Neuronal stem cell (in vitro differentiated cells): ENCODE results near the gene DFFA.
"Not testable (repeated sequence)": the region's sequence is repeated elsewhere in the genome, so short reads cannot be mapped to it uniquely, and the experiment has no call there.

Source experiments
- DNase-seq: peaks from one replicate; pipeline ENCODE4 v3.0.0-alpha.2; 2013; ENCODE audit warnings: low spot score
- H2AFZ ChIP-seq: one replicate; pipeline ENCODE4 v1.6.1; 2013; ENCODE audit warnings: mild to moderate bottlenecking, low read length, inconsistent platforms
- H2AK5ac ChIP-seq: 2 replicates; pipeline ENCODE4 v1.6.1; 2013; ENCODE audit warnings: low read depth, mild to moderate bottlenecking, inconsistent platforms, low read length, moderate library complexity, mixed read lengths
- H2BK120ac ChIP-seq: 2 replicates; pipeline ENCODE4 v1.6.1; 2013; ENCODE audit warnings: low read depth, mild to moderate bottlenecking, inconsistent platforms, low read length, moderate library complexity, mixed read lengths
- H2BK12ac ChIP-seq: one replicate; pipeline ENCODE4 v1.6.1; 2013; ENCODE audit warnings: low read length, inconsistent platforms
- H2BK15ac ChIP-seq: 2 replicates; pipeline ENCODE4 v1.6.1; 2013; ENCODE audit warnings: mild to moderate bottlenecking, low read length, inconsistent platforms, mixed read lengths
- H2BK5ac ChIP-seq: one replicate; pipeline ENCODE4 v1.6.1; 2013; ENCODE audit warnings: inconsistent platforms, mild to moderate bottlenecking, low read length, moderate library complexity
- H3K14ac ChIP-seq: one replicate; pipeline ENCODE4 v1.6.1; 2013; ENCODE audit warnings: low read length, inconsistent platforms
- H3K18ac ChIP-seq: 2 replicates; pipeline ENCODE4 v1.6.1; 2013; ENCODE audit warnings: low read length, inconsistent platforms
- H3K23ac ChIP-seq: 2 replicates; pipeline ENCODE4 v1.6.1; 2013; ENCODE audit warnings: low read depth, mild to moderate bottlenecking, mixed read lengths, low read length, inconsistent platforms; ENCODE audit not compliant: poor library complexity
- H3K27ac ChIP-seq: replicated peaks from 3 replicates; pipeline ENCODE4 v1.5.1; 2013; ENCODE audit warnings: low read length, inconsistent platforms
- H3K27me3 ChIP-seq, 3 experiments: 2 replicates each; pipeline ENCODE4 v1.6.1; 2013; ENCODE audit warnings: low read length in 3 of 3, mild to moderate bottlenecking in 2 of 3, inconsistent platforms in 1 of 3, low read depth in 1 of 3, mixed read lengths in 1 of 3, moderate library complexity in 1 of 3; ENCODE audit not compliant: control insufficient read depth in 3 of 3, insufficient read depth in 3 of 3
- H3K36me3 ChIP-seq, 2 donors: replicated peaks in 1 of 2; 2 replicates each; pipeline ENCODE4 v1.6.1; 2013; ENCODE audit warnings: low read length in 2 of 2; ENCODE audit not compliant: control insufficient read depth in 2 of 2, insufficient read depth in 2 of 2
- H3K4ac ChIP-seq: 2 replicates; pipeline ENCODE4 v1.6.1; 2013; ENCODE audit warnings: inconsistent platforms, mild to moderate bottlenecking, low read length, moderate library complexity
- H3K4me1 ChIP-seq, 2 donors: 1 replicate in 1 of 2; 2 replicates in 1 of 2; pipeline ENCODE4 v1.6.1; 2013; ENCODE audit warnings: low read length in 2 of 2, low read depth in 1 of 2; ENCODE audit not compliant: control insufficient read depth in 2 of 2, insufficient read depth in 1 of 2
- H3K4me2 ChIP-seq: one replicate; pipeline ENCODE4 v1.6.1; 2013; ENCODE audit warnings: mild to moderate bottlenecking, low read length, inconsistent platforms; ENCODE audit not compliant: insufficient read depth, poor library complexity, severe bottlenecking
- H3K4me3 ChIP-seq, 2 donors: 2 replicates each; pipeline ENCODE4 v1.5.1; 2013; ENCODE audit warnings: low read length in 2 of 2, mild to moderate bottlenecking in 2 of 2, inconsistent platforms in 1 of 2, moderate library complexity in 1 of 2
- H3K79me1 ChIP-seq: one replicate; pipeline ENCODE4 v1.6.1; 2013; ENCODE audit warnings: low read depth, mild to moderate bottlenecking, inconsistent platforms, low read length, moderate library complexity
- H3K9ac ChIP-seq: one replicate; pipeline ENCODE4 v1.6.1; 2013; ENCODE audit warnings: mild to moderate bottlenecking, low read depth, low read length, inconsistent platforms; ENCODE audit not compliant: poor library complexity
- H3K9me3 ChIP-seq, 2 donors: replicated peaks in 1 of 2; 2 replicates each; pipeline versions ENCODE3 to v1.6.1; 2013; ENCODE audit warnings: low read length in 2 of 2, mild to moderate bottlenecking in 2 of 2, inconsistent platforms in 1 of 2, low read depth in 1 of 2, mixed read lengths in 1 of 2, moderate library complexity in 1 of 2; ENCODE audit not compliant: control insufficient read depth in 2 of 2, insufficient read depth in 1 of 2
- H4K8ac ChIP-seq: one replicate; pipeline ENCODE4 v1.6.1; 2013; ENCODE audit warnings: low read depth, mild to moderate bottlenecking, inconsistent platforms, low read length, moderate library complexity
- H4K91ac ChIP-seq: one replicate; pipeline ENCODE4 v1.6.1; 2013; ENCODE audit warnings: low read length, low read depth, mild to moderate bottlenecking, inconsistent platforms; ENCODE audit not compliant: poor library complexity
- WGBS, 2 donors: extraction: QIAGEN DNeasy Blood & Tissue Kit; methylation state at CpG; one replicate each; pipeline ENCODE4 v1.1.7; 2013; ENCODE audit warnings: missing lambda C conversion rate in 2 of 2, mixed read lengths in 1 of 2; ENCODE audit not compliant: insufficient read length in 2 of 2, insufficient replicate concordance in 1 of 2; ENCODE audit errors: extremely low coverage in 2 of 2; 5-methylcytosine and 5-hydroxymethylcytosine counted together

Gene DFFA

DNA sequence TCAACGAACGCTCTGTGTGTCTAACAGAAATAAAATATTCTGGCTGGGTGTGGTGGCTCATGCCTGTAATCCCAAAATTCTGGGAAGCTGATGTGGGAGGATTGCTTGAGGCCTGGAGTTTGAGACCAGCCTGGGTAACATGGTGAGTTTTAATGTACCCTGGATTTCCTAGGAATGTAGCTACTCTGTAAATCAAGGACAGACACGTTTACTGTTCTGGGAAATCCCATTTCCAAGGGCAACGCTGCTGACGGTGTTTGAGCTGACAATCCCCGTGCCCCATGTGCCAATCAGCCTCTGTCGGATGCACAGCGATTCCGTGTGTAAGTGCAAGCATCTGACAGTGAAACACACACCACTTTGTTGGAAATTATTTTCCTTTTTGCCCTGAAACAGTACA lies 14.5 kb downstream of the DFFA start:
- H3K4me3 ChIP-seq: no peak overlapping the region
- no peak overlapping the region for H3K18ac ChIP-seq
- no peak overlapping the region for H3K23ac ChIP-seq
- H3K36me3 ChIP-seq: peaks cover 19 to 46% of the 10 kb centered on the region in 2 donors
- H3K4ac ChIP-seq: no peak overlapping the region
- H3K27ac ChIP-seq: no peak overlapping the region
- H2BK12ac ChIP-seq: no peak overlapping the region
- no peak overlapping the region for H2AK5ac ChIP-seq
- no peak overlapping the region for H2AFZ ChIP-seq
- no peak overlapping the region for H3K14ac ChIP-seq
- H3K79me1 ChIP-seq: no peaks in the 10 kb centered on the region
- no peak for DNase-seq
- peaks cover 0 to 5% of the 10 kb centered on the region in 2 donors for H3K9me3 ChIP-seq
- H2BK15ac ChIP-seq: no peak overlapping the region
- H3K27me3 ChIP-seq: no peaks in the 10 kb centered on the region
- no CpG with 5 or more reads among the region's 9 CpGs for WGBS, 2 donors
- no peak overlapping the region for H3K9ac ChIP-seq
- no peak overlapping the region for H2BK5ac ChIP-seq
- no peak overlapping the region for H3K4me2 ChIP-seq
- no peak overlapping the region for H4K8ac ChIP-seq
- H4K91ac ChIP-seq: no peak overlapping the region
- H2BK120ac ChIP-seq: no peak overlapping the region
- H3K4me1 ChIP-seq: no peaks in the 10 kb centered on the region

DNA sequence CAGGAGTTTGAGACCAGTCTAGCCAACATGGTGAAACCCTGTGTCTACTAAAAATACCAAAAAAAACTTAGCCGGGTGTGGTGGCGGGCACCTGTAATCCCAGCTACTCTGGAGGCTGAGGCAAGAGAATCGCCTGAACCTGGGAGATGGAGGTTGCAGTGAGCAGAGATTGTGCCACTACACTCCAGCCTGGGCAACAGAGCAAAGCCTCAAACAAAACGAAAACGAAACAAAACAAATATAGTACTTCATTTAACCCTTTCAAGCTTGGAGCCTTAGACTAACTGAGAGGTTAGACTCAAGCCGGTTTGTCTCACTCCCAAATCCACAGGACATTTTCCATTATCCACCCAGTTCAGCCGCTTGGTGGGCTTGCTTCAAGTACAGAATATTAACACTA lies 14.9 kb downstream of the DFFA start:
- not testable (repeated sequence) for H2AK5ac ChIP-seq, DNase-seq, H3K4me2 ChIP-seq, H3K4me3 ChIP-seq, H3K27me3 ChIP-seq, H2BK15ac ChIP-seq, H4K8ac ChIP-seq, H3K18ac ChIP-seq, H4K91ac ChIP-seq, H3K9ac ChIP-seq, H3K9me3 ChIP-seq, H2BK120ac ChIP-seq, H2AFZ ChIP-seq, H3K14ac ChIP-seq, H3K79me1 ChIP-seq, H3K27ac ChIP-seq, H2BK5ac ChIP-seq, H3K4ac ChIP-seq, H3K23ac ChIP-seq, H3K4me1 ChIP-seq, H2BK12ac ChIP-seq
- WGBS, 2 donors: no CpG with 5 or more reads among the region's 7 CpGs
- peaks cover 15 to 41% of the 10 kb centered on the region in 2 donors for H3K36me3 ChIP-seq

DNA sequence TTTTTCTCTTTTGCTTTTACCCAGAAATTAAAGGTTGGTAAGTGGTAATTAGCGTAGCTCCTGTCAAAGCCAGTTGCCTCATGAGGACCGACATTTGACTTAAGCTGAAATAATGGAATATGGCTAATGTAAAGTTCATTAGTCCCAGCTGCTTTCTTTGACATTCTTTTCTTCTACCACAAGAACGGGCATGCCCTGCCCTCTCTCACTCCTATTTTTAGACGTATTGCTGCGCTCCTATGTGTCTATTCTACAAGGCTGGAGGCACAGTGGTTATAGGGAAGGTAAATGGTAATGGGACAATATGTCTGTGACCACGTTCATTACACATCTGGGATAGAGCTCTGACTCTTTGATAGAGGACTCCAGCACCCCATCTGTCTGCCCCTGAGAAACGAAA lies 15.7 kb downstream of the DFFA start:
- Histone ChIP-seq H3K18ac (no peak overlapping the region), H3K14ac (no peak overlapping the region), H3K4me3 (no peak overlapping the region), H3K36me3 (peaks cover 11 to 35% of the 10 kb centered on the region in 2 donors), H2BK120ac (no peak overlapping the region), H3K4me1 (no peaks in the 10 kb centered on the region), H3K27me3 (no peaks in the 10 kb centered on the region), H3K9ac (no peak overlapping the region), H3K27ac (no peak overlapping the region), H4K91ac (no peak overlapping the region), H3K23ac (no peak overlapping the region), H2BK5ac (no peak overlapping the region), H3K9me3 (peaks cover 0 to 5% of the 10 kb centered on the region in 2 donors), H3K4me2 (no peak overlapping the region), H2BK15ac (no peak overlapping the region), H2BK12ac (no peak overlapping the region), H2AFZ (no peak overlapping the region), H3K4ac (no peak overlapping the region), H3K79me1 (no peaks in the 10 kb centered on the region), H2AK5ac (no peak overlapping the region), H4K8ac (no peak overlapping the region)
- no CpG with 5 or more reads among the region's 7 CpGs for WGBS, 2 donors
- DNase-seq: no peak

- Histone ChIP-seq H3K9ac (no peak overlapping the region), H3K9me3 (peaks cover 0 to 5% of the 10 kb centered on the region in 2 donors), H2BK12ac (no peak overlapping the region), H3K4me3 (no peak overlapping the region), H2BK120ac (no peak overlapping the region), H2BK5ac (no peak overlapping the region), H2AFZ (no peak overlapping the region), H3K36me3 (peaks cover 5 to 29% of the 10 kb centered on the region in 2 donors), H3K27me3 (no peaks in the 10 kb centered on the region), H3K23ac (no peak overlapping the region), H3K79me1 (no peaks in the 10 kb centered on the region), H3K27ac (no peak overlapping the region), H4K91ac (no peak overlapping the region), H3K14ac (no peak overlapping the region), H2AK5ac (no peak overlapping the region), H3K4me2 (no peak overlapping the region), H3K4me1 (peaks cover 0 to 3% of the 10 kb centered on the region in 2 donors), H4K8ac (no peak overlapping the region), H2BK15ac (no peak overlapping the region), H3K18ac (no peak overlapping the region), H3K4ac (no peak overlapping the region)
- WGBS, 2 donors: no CpG with 5 or more reads among the region's 5 CpGs
- DNase-seq: no peak
These were observed 16.3 kb downstream of the DFFA start for GRCh38 chr1:10456048-10456447.
